Stimulated activated CD4-positive, alpha-beta T cell treated with anti-CD3 and anti-CD28 coated beads, Interleukin-15, amount 100 ng/mL, for 1 hour (primary cell): ENCODE results near the gene DMAC1.

ENCODE experiments used
- DNase-seq, 2 donors: peaks; one replicate each; pipeline ENCODE4 v3.0.0-alpha.2; 2020; ENCODE audit warnings: low read depth in 1 of 2, low spot score in 1 of 2

DMAC1 gene, protein sequence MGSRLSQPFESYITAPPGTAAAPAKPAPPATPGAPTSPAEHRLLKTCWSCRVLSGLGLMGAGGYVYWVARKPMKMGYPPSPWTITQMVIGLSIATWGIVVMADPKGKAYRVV

DNA sequence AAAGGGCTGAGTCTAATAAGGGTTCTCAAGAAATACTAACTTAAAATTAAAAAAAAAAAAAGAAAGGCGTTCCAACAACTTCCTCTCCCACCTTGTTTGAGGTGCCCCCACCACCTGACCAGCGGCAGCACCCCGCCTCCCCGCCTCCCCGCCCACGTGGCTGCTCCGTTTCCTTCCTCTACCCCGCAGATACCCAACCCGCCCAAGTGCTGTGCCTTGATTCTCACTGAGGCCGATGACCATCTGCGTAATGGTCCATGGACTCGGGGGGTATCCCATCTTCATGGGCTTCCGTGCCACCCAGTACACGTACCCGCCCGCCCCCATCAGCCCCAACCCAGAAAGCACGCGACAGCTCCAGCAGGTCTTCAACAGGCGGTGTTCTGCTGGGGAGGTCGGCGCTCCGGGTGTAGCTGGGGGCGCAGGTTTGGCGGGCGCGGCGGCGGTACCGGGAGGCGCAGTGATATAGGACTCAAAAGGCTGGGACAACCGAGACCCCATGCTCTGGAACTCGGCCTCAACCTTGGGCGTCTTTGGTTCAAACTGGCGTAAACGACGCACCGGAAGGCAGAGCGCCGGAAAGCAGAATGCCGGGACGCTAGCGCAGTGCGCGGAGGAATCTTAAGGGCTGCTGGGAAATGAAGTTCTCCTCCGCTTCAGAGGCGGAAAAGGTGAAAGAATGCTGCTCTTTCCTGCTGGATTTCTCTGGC is at the start of gene DMAC1:
Gene DMAC1, minus strand, starts transcription at position 545 of the 710 bp plus-strand sequence. Its CDS starts 44 bp downstream, at position 501.
- DNase-seq = peak; percentile 45 to 57

DNA sequence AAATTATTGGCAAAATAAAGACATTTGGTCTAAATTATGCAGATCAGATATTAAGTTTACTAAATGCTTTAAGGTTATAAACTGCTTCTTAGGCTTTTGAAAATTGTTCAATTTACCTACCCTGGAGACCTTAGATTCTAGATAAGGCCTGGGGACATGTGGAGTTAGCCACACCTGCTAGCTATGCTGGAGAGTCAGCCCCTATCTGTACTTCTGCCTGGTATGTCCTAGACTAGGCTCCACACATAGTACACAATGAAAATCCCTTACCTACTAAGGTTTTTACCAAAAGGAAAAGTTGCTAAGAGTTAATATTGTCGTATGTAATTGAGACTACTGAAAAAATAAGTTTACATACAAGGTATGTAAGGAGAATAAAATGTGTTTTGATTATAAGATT is 49.8 kb upstream of the DMAC1 start:
- DNase-seq = no peak

DNA sequence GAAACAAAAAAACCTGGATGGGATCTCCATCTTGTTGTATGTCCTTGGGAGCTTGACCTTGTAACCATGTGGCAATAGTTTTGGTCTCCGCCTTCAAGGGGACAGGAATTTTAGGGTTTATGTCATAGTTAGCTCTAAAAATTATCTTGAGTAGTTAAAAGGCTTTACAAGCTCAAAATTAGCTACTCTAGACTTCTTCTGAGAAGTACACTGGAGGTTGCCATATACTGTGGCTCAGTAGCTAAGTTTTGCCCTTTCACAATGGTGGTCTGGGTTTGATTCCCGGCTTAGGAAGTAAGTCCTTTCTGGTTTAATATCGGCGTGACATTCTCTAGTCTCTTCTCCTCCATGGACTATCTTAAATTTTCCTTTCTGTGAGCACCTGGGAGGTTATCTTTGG is 48.9 kb upstream of the DMAC1 start:
- DNase-seq = no peak

DNA sequence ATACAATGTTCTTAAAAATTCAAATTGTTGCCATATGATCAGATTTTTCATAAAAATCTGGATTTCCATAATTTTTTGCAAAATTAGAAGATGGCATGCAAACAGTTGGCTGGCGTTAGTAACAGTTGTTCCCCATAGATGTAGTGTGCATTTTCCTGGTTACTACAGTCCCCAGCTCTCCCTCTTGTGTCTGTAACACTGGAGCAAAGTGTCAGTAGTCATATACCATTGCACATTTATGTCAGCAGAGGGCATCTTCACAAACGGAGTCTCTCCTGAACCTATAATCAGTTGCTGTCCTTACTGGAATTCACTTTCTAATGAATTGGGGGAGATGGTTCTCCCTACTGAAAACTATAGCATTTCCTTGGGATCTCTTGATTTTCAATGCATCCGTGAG is 44.7 kb upstream of the DMAC1 start:
- DNase-seq = no peak

DNA sequence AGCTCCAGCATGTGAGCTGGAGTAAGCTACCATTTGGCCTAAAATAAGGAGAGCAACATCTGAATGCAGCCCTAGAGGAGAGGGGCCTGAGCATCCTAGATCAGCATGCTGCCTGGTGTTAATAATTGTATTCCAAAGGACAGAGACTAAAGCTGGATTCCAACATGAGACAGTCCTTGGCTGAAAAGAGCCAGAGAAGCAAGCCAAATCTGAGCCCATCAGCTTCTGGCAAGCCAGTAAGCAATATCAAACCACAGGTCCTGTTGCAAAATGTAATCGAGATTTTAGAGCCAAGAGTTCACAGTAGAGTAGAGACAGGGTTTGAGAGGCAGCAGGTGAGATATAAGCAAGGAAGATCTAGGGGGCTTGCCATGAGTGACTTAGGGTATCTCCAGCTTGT is 42.3 kb upstream of the DMAC1 start:
- no peak for DNase-seq

DNA sequence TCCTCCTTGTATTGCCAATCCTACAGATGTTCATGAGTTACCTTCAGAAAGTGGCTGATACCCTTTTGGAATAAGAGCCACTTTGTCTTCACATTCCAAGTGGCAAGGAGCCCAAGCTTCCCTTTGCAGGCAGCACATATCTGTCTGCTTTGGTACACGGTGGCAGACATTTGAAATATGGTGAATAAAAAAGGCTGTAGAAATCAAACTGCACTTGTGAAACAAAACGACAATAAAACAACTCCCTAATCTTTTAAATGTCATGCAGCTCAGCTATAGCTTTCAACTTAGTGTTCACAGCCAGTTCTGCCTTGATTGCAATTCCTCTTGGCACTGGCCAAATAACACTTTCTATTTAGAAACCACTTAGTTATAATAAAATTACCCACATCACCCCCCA is 35.0 kb upstream of the DMAC1 start:
- DNase-seq = no peak

DNA sequence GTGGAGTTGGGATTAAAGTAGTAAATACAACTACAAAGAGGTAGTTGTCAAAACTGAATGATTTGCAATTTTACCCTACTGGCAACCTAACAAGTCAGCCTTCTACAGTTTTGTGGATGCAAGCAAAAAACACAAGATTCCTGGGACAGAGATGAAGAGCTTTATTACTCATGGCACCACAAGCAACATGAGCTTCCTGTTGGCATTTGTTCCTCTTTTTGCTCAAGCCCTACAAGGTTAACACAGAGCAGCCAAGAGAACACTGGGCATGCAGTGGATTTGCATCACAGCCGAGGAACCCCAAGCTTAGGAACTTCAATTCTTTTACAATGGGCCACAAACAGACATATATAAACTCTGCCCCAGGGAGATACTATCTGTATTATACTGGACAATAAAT is 28.8 kb upstream of the DMAC1 start:
- no peak for DNase-seq

DNA sequence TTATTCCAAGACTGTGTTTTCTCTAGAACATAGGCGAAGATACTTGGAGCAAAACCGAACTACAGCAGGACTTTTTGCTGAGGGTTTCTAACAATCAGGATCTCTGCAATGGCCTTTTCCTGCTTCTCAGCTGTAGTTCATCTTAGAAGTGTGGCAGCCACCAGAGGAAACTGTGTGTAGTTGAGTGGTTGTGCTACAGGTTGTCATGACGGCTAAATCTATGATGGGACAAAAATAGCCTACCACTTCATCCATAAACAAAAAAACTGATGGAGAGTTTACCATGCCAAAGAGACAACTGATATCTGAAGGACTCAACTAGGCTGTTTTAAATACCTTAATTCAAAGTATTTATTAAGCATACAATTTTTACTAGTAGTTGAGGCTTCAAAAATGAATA is 28.2 kb upstream of the DMAC1 start:
- no peak for DNase-seq

DNA sequence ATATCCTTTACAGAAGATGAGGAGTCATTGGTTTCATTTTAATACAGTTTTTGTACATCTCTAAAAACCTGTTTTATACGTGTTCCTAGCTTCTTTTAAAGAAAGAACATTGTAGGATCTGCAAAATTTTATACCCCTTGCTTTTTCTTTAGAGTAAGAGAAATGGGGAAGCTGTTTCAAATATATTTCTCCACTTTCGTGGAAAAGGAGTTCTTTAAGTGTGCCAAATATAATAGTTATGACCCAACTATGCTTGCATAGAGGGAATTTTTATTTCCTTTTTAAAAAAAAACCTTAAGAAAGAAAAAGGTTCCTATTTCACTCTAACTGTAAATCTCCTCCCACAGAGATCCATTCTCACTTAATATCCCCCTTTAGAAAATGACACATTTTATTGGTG is 27.5 kb upstream of the DMAC1 start:
- DNase-seq = no peak

DNA sequence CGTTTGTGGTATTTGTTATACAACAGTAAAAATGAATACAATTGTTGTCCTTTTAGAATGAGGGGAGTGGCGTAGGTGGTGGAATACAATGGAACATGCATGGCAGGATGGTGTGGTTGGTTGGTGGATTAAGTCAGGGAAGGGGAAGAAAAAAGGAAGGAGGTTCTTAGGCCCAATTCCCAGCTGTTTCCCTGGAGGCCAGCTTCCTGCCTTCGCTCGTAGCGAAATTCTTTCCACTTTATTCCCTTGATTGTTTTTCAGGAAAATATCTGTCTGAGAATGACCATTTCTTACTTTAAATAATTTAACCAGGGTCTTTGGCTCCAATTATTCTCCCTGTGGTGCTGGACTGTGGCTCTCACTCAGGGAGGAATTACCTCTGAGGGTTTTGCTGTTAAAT is 24.1 kb upstream of the DMAC1 start:
- DNase-seq = no peak

DNA sequence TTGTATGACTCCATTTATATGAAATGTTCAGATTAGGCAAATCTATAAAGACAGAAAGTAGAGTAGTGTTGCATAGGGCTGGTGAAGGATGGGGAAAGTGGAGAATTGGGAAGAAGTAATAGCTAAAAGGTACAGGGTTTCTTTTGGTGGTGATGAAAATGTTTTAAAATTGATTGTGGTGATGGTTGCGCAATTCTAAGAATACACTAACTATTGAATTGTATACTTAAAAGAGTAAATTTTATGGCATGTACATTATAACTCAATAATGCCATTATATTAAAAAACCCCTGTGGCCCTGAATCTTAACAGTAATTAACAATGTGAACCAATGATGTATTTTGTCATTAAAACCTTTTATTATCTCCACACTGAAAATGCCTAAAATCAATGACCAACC is 20.4 kb upstream of the DMAC1 start:
- no peak for DNase-seq

DNA sequence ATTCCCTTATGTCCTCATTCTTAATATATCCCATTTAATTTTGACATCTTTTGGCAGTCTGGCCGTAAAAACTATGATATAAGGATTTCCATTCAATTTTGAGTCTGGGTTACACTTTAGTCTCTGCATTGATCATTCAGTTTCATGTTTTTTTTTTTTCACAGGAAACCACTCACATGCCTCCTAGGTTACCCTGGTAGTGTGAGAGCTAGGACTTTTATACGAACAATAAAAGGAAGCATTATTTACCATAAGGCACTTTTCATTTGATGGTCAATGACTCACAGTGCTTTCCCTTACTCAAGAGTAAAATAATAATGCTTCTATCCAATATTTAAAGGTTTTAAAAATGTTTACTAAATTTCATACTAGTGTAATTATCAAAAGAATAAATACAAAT is 16.4 kb upstream of the DMAC1 start:
- DNase-seq = no peak

DNA sequence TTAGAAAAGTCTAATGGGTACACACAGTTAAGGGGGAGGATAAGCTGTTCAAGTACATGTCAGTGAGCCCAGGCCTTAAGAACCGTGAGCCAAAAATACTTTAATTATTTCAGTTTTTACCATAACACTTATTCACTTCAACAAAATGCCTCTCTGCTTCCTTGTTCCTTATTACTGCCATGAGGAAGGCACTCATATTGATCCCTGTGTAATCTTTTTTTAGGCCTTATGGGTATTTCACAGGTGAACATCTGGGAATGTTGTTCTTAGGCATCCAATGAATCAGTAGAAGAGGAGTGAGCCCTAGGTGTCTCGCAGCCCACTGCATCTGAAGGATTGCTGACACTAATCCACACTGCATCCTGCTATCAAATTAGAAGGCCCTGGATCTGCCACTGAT is 13.5 kb upstream of the DMAC1 start:
- DNase-seq = no peak

DNA sequence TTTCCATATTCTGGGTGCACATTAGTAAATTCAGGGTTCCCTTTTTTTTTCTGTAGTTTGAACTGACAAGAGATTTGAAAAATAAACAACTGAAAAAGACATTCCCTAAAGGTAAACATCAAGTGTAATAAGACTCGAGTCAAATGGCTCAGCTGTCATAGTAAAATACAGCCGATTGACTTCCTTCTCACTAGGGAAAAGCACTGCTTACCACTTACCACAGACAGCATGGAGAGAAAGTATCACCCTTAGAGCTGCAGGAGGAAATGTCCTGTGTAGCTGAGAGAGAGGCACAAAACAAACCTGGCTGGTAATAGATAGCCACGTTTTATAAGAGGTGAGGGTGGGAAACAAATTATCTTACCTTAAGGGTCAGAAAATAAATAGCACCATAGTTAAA is 12.1 kb upstream of the DMAC1 start:
- no peak for DNase-seq

DNA sequence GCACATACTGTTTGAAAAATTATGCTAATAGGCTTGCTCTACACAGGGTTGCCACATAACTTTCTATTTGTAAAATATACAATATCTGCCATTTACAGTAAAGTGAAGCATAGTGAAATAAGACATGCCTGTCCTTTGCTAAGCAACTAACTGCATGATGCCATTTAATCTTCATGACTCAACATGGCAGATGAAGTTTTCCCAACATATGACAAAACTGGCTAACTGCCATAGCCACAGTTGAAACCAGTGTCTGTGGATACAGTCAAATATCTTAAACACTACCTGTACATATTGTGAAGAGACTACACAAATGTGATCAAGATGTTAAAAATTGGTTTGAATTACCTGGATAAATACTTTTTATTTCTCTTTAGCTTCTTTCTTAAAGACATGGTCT is 3.1 kb upstream of the DMAC1 start:
- no peak for DNase-seq

DNA sequence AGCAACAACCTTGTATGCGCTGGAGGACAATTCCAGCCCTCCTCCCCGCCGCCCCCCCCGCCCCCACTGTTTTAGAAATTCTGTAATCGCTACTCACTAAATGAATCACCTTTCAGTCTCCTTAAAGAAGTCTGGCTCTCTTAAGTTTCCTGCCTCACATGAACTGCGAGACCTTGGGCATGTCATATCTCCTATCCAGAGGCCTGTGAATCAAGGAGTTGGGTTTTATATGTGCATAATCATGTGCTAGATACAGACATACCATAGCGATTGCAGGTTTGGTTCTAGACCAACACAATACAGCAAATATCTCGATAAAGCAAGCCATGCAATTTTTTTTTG is 337 bp upstream of the DMAC1 start:
- no peak for DNase-seq

DNA sequence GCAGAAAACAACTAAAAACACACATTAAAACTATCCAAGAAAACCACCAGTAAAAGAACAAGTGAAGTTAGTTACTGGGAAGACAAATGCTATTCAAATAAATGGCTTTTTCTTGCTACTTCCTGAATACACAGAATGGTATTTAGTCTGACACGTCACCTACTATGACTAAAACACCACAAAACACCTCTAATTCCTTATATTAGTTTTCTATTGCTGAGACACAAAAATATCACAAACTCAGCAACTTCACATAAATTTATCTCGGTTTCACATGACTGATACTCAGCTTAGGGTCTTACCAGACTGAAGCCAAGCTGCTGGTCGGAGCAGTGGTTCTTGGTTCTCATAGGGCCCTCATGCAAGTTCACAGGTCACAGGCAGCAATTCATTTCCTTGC is 5.4 kb downstream of the DMAC1 start:
- no peak for DNase-seq

DNA sequence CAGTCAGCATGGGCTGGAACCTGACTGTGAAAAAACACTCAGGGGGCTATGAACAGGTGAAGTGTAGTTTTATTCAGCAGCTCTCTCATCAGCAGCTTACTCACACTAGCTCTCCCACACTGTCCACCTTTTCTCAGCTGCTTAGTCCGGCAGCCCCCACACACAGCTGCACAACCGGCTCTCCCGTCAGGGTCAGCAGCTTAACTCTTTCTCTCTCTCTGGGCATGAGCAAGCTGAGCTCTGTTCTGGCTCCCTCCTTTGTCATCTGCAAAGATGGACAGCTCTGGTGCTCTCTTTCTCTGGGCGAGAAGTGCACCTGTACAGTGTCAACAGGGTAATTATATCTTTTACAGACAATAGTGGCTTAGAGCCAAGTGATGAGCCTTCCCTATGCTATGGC is 8.2 kb downstream of the DMAC1 start:
- no peak for DNase-seq

DNA sequence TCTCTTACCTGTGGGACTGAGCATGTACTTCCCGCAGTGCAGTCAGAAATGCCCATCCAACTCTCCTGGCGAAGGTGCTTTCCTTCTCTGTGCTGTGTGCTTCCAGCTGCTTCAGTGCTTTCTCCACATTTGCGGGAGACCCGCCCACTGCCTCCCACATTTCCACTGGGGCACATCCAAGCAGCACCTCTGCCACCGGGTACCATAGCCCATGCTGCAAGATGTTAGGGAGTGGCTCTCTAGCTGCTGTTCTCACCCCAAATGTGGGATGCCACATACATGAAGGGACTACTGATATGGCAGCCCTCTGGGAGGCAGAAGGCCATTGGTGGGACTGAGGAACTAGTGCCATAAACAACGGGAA is 8.8 kb downstream of the DMAC1 start:
- DNase-seq = no peak

DNA sequence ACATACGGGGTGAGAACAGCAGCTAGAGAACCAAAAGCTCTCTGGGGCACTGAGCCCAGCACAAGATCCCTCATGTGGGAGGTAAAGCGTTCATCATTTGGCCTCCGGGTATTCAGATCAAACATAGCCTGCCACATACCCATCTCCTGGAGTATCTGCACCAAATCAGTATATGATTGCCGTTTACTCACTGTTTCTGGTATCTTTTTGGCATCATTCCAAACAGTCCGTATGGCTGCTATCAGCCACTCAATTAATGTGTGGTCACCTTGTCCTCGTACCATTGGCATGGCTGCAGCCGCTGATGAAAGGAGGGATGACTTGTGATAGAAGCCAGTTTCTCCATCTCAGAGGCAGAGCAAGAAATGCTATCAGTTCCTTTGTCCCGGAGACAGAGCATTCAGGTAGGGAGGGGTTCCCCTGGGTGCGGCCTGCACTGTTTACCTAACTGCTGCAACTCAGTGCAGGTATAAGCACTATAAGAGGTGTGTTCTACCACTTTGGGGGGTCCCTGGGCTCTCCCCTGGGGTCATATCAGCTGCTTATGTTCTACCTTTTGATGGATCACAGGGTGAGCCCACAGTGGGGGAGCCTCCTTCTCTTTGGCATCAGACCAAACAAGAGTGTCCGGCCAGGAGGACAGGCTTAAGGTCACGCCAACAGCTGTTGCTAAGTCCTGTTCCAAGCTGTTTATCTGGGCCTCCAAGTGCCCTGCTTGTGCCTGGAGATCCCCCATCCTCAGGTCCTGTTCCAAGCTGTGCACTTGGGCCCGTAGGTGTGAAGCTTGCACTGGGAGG is 9.4 kb downstream of the DMAC1 start:
- no peak for DNase-seq

DNA sequence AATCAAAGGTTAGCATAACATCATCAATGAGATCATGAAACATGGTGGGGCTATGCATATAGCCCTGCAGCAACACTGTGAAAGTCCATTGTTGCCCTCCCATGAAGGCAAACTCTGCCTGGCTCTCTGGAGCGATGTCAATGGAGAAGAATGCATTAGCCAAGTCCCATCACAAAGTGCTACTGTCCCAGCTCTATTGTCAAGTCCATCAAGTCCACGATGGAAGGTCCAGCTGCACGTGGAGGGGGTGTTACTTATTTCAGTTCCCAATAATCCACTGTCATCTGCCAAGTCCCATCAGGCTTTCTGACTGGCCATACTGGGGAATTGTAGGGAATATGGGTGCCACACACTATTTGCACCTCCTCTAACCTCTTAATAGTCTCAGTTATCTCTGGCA is 10.8 kb downstream of the DMAC1 start:
- no peak for DNase-seq

DNA sequence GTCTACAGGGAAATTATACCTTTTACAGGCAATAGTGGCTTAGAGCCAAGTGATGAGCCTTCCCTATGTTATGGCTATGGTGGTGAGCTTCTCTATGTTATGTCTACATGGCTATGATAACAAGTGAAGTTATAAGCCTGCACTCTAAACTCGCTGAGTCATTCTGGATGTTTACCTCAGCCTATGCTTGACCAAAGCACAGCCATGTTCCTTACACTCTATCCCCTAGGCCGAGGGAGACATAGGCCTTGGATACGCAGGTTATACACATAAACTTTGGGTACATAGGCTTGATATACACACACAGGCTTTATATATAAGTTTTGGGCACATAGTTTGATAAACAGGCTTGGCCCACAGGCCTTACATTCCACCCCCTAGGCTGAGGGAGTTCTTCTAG is 13.8 kb downstream of the DMAC1 start:
- DNase-seq = no peak

DNA sequence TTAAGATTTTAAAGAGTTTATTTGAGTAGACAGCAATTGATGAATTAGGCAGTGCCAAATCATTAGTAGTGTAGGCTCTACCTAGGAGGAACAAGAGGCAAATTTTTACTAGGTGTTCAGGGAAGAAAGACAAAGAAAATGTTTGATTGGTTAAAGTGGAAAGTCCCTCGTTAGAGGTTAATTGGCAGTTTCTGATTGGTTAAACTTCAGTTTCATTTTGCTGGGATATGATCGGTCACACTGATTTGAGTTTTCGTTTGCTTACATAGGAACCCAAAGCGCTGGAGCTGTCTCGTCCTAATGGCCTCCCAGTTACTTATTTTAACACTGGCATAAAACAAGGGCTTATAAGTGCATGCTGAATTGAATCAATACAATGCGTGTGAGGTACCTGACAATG is 15.1 kb downstream of the DMAC1 start:
- no peak for DNase-seq
